ENCODE results near the gene GPT2. TPM values are rescaled to one million over a fixed set of nuclear protein-coding genes. Genes with fewer than 3 reads are reported as not detected.
"Not testable (repeated sequence)": the region's sequence is repeated elsewhere in the genome, so short reads cannot be mapped to it uniquely, and the experiment has no call there.

Gene GPT2
- total RNA-seq, 2 donors from 2014 or later, result 3.3 to 4.5 TPM

DNA sequence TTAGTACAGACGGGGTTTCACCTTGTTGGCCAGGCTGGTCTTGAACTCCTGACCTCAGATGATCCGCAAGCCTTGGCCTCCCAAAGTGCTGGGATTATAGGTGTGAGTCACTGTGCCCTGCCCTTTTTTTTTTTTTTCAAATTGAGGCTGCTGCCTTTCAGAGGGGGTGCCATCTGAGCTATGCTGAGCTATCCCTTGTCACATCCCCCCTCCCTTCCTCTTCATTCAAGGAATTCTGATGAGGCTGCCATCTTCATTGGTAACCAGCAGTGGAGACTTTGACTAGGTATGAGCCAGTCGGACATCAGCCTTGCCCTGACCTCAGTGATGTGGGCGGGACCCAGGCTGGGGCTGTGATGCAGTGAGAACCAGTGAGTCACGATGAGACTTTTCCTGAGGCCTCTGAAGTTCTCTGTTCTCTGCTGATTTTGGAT lies 24.4 kb upstream of the GPT2 start:
- intact Hi-C loops (cut with DNase I), result no loop called here
- DNase-seq (ENCODE audit: low spot score), result no peak

DNA sequence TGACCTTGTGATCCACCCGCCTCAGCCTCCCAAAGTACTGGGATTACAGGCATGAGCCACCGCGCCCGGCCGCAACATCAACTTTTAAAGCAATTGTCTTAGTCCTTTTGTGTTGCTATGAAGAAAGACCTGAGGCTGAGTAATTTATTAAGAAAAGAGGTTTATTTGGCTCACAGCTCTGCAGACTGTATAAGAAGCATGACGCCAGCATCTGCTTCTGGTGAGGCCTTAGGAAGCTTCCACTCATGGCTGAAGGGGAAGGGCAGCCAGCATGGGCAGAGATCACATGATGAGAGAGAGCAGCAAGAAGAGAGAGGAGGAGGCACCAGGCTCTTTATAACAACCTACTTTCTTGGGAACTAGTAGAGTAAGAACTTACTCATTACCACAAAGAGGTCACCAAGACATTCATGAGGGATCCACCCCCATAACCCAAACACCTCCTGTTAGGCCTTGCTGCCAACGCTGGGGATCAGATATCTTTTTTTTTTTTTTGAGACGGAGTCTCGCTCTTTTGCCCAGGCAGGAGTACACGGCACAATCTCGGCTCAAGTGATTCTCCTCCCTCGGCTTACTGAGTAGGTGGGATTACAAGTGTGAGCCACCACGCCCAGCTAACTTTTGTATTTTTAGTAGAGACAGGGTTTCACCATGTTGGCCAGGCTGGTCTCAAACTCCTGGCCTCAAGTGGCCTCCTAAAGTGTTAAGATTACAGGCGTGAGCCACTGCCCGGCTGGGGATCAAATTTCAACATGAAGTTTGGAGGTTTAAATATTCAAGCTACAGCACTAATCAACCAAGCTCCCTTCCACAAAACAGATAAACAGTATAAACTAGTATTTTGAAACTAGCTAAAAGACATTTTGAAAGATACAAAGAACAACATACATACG lies 21.4 kb upstream of the GPT2 start:
- DNase-seq (ENCODE audit: low spot score), result no peak
- intact Hi-C loops (cut with DNase I), result no loop called here

DNA sequence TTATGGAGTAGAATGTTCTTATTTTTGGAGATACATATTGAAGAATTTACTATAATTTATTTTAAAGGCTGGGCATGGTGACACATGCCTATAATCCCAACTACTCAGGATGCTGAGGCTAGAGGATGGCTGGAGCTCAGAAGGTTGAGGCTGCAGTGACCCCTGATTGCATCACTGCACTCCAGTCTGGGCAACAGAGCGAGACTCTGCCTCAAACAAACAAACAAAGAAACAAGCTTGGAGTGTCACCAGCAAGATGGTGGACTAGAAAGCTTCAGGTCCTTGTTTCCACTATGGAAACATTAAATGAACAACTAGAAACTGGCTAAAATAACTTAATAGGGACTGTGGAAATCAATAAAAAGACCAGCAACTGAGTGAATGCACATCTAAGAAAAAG lies 17.9 kb upstream of the GPT2 start:
- intact Hi-C loops (cut with DNase I), result no loop called here
- no peak for DNase-seq (ENCODE audit: low spot score)

DNA sequence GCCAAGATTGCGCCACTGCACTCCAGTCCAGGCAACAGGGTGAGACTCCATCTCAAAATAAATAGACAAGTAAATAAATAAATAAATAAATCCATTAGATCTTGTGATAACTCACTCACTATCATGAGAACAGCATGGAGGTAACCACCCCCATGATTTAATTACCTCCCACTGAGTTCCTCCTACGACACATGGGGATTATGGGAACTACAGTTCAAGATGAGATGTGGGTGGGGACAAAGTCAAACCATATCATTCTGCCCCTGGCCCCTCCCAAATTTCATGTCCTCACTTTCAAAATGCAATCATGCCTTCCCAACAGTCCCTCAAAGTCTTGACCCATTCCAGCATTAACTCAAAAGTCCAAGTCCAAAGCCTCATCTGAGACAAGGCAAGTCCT lies 16.7 kb upstream of the GPT2 start:
- intact Hi-C loops (cut with DNase I); DNase-seq (ENCODE audit: low spot score): not testable (repeated sequence)

DNA sequence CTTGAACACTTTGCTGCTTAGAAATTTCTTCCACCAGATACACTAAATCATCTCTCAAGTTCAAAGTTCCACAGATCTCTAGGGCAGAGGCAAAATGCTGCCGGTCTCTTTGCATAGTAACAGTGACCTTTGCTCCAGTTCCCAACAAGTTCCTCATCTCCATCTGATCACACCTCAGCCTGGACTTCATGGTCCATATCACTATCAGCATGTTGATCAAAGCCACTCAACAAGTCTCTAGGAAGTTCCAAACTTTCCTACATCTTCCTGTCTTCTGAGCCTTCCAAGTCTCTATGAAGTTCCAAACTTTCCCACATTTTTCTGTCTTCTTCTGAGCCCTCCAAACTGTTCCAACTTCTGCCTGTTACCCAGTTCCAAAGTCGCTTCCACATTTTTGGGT lies 15.3 kb upstream of the GPT2 start:
- intact Hi-C loops (cut with DNase I); DNase-seq (ENCODE audit: low spot score): not testable (repeated sequence)

DNA sequence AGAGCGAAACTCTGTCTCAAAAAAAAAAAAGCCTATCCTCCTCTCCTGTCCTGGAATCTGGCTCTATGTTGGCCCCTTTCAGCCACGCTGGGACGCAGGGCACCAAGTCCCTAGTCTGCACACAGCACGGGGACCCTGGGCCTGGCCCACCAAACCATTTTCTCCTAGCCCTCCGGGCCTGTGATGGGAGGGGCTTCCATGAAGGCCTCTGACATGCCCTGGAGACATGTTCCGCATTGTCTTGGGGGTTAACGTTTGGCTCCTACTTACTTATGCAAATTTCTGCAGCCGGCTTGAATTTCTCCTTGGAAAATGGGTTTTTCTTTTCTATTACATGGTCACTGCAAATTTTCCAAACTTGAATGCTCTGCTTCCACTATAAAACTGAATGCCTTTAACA lies 12.6 kb upstream of the GPT2 start:
- no peak for DNase-seq (ENCODE audit: low spot score)
- intact Hi-C loops (cut with DNase I), result no loop called here

DNA sequence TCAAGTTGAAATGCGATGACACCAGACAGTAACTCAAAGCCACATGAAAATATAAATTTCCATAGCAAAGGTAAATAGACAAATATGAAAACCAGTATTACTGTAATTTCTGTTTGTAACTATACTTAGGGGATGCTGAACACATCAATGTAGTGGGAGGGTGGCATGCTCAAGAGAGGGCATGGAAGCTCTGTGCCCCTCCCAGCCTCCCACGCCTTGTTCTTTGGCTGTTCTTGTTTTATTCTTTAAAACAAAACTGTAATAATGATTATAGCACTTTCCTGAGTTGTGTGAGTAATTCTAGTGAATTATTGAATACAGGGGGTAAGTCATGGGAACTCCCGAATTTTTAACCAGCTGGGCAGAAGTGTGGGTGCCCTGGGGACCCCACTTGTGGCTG lies 11.0 kb upstream of the GPT2 start:
- intact Hi-C loops (cut with DNase I), result no loop called here

DNA sequence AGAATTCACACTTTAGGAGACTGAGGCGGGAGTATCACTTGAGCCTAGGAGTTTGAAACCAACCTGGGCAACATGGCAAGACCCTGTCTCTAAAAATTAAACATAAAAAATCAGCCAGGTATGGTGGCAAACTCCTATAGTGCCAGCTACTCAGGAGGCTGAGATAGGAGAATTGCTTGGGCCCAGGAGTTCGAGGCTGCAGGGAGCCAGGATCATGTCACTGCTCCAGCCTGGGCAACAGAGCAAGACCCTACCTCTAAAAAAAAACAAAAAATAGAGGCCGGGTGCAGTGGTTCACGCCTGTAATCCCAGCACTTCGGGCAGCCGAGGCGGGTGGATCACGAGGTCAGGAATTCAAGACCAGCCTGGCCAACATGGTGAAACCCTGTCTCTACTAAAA lies 8.9 kb upstream of the GPT2 start:
- intact Hi-C loops (cut with DNase I), result no loop called here
- DNase-seq (ENCODE audit: low spot score), result no peak

More for the DNA sequence above, 11.0 kb upstream of the GPT2 start:
- no peak for DNase-seq (ENCODE audit: low spot score)

DNA sequence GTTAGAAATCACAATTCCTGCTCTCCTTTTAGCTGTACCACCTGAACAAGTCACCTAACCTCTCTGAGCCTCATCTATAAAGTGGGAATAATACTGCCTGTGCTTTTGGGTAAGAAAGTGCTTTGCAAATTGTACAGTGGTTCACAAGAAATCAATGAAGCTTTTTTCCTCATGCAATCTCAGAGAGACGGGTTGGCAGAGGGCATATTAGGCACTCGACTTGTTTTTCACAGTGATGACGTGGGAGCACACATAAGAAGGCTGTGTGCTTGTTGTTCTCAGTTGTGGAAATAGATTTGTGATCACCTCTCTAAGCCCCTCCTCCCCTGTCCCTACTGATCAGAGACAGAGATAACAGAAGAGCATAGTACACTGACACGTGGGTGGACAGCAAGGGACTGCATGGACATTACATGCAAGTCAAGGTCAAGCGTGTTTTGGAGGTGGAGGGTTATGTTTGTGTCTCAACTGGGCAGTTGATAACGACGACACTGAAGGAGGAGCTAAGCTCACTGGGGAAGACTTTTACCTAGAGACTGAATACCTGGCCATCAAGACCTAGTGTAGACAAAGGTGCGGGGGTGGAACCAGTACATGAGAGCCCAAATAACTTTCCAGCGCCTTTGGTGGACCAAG lies 1.7 kb upstream of the GPT2 start:
- no peak for DNase-seq (ENCODE audit: low spot score)
- intact Hi-C loops (cut with DNase I), result no loop called here

DNA sequence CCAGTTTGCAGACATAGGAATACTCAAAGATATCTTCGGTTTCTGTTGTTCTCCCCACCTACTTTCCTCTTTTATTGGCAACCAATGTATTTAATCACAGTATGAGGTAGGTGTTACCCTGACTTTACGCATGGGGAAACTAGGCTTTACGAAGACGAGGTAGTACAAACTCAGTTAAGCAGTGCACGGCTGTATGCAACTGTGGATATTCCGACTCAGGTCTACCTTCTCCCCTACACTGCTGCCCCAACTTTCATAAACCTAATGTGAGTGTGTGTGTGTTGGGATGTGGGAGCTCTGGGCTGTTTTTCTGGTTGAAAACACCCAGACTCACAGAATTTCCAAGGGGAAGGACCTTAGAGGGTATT lies 1.2 kb upstream of the GPT2 start:
- intact Hi-C loops (cut with DNase I), result no loop called here

DNA sequence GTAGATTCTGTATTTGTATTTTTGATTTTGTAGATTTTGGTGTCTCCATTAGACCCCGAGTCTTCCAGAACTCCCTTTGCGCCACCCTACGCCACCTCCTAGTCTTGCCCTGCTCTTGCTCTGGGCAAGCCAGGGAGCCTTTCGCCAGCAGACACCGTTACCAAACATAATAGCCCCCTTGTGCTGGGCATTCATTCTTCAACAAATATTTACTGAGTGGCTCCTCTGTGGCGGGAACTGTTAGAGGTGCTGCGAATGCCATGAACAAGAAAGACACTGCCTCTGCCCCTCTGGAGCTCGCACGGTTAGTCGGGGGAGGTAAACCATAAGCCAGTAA lies 841 bp upstream of the GPT2 start:
- intact Hi-C loops (cut with DNase I), result no loop called here

More for the DNA sequence above, 1.2 kb upstream of the GPT2 start:
- DNase-seq (ENCODE audit: low spot score), result no peak

DNA sequence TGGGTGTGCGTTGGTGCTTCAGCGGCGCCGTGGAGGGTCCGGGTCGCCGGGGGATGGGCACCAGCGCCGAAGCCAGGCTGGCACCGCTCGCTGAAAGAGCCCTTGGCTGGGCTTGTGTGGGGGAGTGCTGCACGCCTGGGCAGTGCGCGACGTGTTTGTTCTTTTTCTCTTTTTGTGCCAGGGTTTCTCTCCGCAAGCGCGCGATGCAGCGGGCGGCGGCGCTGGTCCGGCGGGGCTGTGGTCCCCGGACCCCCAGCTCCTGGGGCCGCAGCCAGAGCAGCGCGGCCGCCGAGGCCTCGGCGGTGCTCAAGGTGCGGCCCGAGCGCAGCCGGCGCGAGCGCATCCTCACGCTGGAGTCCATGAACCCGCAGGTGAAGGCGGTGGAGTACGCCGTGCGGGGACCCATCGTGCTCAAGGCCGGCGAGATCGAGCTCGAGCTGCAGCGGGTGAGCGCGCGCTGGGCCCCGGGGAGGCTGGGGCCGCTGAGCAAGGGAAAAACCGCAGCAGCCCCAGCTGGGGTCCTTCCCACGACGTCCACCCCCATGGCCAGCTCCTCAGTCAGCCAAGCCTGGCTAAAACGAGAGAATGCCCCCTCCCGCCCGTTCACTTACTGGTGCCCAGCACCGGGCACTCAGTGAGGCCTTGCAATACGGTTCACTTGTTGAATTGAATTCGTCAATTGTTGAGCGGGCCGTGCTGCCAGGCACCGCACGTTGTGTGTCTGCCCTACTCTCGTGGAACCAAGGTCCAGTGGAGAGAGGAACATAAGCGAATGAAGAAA lies 541 bp downstream of the GPT2 start:
- DNase-seq (ENCODE audit: low spot score), result no peak
- intact Hi-C loops (cut with DNase I), result loop anchor here in 1 of 2 donors (1.0 kb wide), 1 partner anchor 23 kb away; no protein-coding TSS in a partner anchor

More for the DNA sequence above, 841 bp upstream of the GPT2 start:
- DNase-seq (ENCODE audit: low spot score), result no peak

DNA sequence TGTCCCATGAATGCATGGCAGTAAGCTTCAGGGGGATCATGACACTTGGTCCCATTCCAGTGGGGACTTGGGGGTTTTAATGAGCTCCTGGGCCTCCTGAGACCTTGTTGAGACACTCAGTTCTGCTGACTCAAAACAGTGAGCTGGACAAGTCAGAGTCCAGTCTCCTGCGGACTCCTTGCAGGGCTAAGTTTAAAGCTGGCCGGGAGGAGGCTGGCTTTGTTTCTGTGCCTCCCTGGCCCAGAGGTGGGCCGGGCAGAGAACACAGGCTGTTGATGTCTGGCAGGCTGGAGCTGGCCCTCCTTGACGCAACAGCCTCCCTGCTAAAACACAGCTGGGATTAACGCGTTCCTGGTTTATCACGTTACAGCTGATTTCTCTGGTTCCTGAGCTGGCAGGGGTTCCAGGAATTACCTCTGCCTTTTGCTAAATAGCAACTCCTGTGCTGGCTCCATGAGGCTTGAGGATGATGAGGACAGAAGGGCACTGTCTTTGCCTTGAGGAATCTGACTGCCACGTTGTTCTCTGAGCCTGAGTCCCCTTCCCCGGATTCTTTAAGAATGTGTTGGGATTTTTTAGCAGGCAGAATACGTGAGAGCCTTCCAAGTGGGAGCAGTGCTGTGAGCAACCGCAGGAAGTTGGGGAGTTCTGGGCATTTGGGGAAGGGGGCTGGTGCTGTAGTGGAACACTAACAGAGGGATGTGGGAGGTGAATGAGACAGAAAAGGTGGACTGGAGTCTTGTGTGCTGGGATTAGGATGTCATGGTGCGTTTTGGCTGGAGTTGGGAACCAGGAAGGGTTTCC lies 2.0 kb downstream of the GPT2 start:
- intact Hi-C loops (cut with DNase I), result no loop called here

DNA sequence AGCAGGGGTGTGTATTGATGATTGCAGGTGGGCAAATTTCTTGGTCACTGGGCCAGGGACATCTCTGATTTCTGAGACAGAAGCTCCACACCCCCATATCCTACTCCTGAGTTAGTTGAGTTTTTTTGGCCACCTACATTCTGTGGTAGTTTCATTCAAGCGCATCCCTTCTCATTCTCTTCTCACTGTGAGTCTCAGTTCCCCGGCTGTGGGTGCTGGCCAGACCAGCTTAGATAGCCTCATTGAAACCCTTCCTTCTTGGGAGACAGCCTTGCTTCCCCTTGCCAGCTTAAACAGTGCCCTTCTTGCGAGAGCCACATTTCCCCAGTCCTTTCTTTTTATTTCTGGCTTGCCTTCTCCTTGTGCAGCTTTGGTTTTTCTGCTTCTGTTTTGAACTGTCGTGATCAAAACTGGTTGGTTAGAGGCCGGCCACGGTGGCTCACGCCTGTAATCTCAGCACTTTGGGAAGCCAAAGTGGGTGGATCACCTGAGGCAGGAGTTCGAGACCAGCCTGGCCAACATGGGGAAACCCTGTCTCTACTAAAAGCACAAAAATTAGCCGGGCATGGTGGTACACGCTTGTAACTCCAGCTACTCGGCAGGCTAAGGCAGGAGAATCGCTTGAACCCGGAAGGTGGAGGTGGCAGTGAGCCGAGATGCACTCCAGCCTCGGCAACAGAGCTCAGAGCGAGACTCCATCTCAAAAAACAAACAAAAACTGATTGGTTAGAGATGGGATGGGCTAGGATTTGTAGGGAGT lies 2.8 kb downstream of the GPT2 start:
- intact Hi-C loops (cut with DNase I), result no loop called here

More for the DNA sequence above, 2.0 kb downstream of the GPT2 start:
- no peak for DNase-seq (ENCODE audit: low spot score)

DNA sequence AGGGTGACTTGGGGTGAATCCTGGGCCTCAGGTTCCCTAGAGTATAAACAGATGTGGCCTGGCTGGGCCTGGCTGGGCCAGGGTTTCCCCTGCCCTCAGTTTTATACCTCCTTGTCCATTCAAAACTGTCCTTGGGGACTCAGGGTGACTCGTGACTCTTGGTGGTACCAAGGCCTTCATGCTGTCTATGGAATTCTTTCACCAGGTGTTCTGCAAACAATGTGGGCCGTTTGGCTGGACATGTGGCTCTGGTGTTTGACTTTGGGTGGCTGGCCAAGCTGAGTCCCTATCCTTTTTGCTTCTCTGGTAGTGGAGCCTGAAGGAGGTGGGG lies 3.3 kb downstream of the GPT2 start:
- intact Hi-C loops (cut with DNase I), result no loop called here
- no peak for DNase-seq (ENCODE audit: low spot score)

More for the DNA sequence above, 2.8 kb downstream of the GPT2 start:
- no peak for DNase-seq (ENCODE audit: low spot score)

DNA sequence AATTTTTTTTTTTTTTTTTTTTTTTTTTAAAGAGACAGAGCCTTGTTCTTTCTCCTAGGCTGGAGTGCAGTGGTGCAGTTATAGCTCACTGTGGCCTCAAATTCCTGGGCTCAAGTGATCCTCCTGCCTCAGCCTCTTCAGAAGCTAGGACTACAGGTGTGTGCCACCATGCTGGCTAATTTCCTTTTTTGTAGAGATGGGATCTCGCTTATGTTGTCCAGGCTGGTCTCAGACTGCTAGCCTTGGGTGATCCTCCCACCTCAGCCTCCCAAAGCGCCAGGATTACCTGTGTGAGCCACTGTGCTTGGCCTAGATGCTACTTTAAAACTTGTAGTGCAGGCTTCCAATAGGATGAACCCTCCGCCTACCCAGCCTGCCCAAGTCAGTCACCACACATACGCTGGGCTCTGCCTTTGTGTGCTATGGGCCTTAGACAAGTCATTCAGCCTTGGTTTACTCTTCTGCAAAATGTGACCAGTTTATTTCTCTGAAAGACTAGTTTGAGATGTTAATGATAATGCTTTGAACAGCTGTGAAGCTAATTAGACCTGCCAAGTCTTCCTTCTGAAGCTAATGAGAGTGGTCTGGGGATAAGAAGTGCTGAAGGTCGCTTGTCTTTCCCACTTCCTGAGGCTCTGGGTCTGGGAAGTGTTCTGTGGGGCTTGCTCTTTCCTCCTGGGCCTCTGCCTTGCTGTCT lies 5.2 kb downstream of the GPT2 start:
- intact Hi-C loops (cut with DNase I), result no loop called here
- DNase-seq (ENCODE audit: low spot score), result no peak

DNA sequence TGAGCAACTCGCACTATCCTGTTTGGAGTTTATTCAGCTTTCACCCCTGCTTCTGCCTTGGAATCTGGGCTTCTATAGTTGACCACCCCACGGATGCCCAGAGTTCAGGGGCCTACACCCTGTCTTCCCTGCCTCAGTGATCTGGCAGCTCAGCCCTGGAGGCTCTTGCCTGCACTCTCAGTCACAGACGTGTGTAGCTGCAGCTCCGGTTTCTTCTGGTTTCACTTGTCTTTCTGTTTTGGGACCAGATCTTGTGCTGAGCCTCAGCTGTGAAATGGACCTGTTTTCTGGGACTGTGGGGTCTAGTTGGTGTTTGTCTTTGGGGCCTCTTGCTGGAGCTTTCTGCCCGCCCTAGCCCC lies 5.8 kb downstream of the GPT2 start:
- DNase-seq (ENCODE audit: low spot score), result no peak
- intact Hi-C loops (cut with DNase I), result no loop called here

DNA sequence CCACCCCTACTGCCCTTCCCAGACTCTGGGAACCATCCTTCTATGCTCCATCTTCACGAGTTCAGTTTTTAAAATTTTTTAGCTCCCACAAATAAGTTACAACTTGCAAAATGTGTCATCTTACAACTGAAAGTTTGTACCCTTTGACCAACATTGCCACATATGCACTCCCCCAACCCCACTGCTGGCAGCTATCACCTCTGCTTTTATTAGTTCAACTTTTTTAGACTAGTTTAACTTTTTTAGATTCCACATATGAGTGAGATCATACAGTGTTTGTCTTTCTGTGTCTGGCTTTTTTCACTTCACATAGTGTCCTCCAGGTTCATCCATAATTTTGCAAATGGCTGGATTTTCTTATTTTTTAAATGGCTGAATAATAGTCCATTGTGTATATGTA lies 7.7 kb downstream of the GPT2 start:
- intact Hi-C loops (cut with DNase I), result no loop called here
- no peak for DNase-seq (ENCODE audit: low spot score)

Measured in posterior vena cava (tissue), 2 donors.